GM23338 (cell line): Measurements from ENCODE around the gene FAM168B.

Source experiments
- CREB1 ChIP-seq: fragments of 250-450 bp; sonication (Bioruptor Pico); IDR thresholded peaks from 2 replicates; pipeline ENCODE4 v1.5.0; 2020; ENCODE audit warnings: low read depth, mild to moderate bottlenecking, moderate library complexity
- CTCF ChIP-seq, 2 experiments: fragments of 200-600 bp in 1 of 2; sonication (generic) in 1 of 2; conservative IDR thresholded peaks; 2 replicates each; pipeline versions ENCODE4 v1.5.1 to v1.6.1; 2016 to 2017; ENCODE audit warnings: antibody characterized with exemption in 2 of 2, low read depth in 2 of 2, mild to moderate bottlenecking in 2 of 2, moderate library complexity in 1 of 2
- ETS1 ChIP-seq: IDR thresholded peaks from 2 replicates; pipeline ENCODE4 v1.6.1; 2016; ENCODE audit warnings: antibody characterized with exemption
- EZH2 ChIP-seq: fragments of 200-600 bp; sonication (generic); IDR thresholded peaks from one replicate; pipeline ENCODE4 v1.8.0; 2017; ENCODE audit warnings: antibody characterized with exemption, mild to moderate bottlenecking, low read depth; ENCODE audit not compliant: unreplicated experiment
- EZH2phosphoT487 ChIP-seq: fragments of 200-600 bp; sonication (generic); IDR thresholded peaks from one replicate; pipeline ENCODE4 v1.8.1; 2018; ENCODE audit warnings: antibody characterized with exemption; ENCODE audit not compliant: unreplicated experiment
- JUNB ChIP-seq: IDR thresholded peaks from one replicate; pipeline ENCODE4 v1.6.1; 2016; ENCODE audit warnings: antibody characterized with exemption; ENCODE audit not compliant: unreplicated experiment
- NANOG ChIP-seq: IDR thresholded peaks from 2 replicates; pipeline ENCODE4 v1.6.1; 2016; ENCODE audit warnings: antibody characterized with exemption, borderline replicate concordance
- POLR2AphosphoS5 ChIP-seq: IDR thresholded peaks from 2 replicates; pipeline ENCODE4 v1.6.1; 2016; ENCODE audit warnings: antibody characterized with exemption, low read depth
- REST ChIP-seq: IDR thresholded peaks from one replicate; pipeline ENCODE4 v1.6.1; 2018; ENCODE audit warnings: antibody characterized with exemption; ENCODE audit not compliant: unreplicated experiment
- STAT1 ChIP-seq: IDR thresholded peaks from one replicate; pipeline ENCODE4 v1.6.1; 2016; ENCODE audit warnings: antibody characterized with exemption; ENCODE audit not compliant: unreplicated experiment
- ZNF114 ChIP-seq: fragments of 250-450 bp; sonication (Bioruptor Pico); IDR thresholded peaks from 2 replicates; pipeline ENCODE4 v1.5.0; 2020; ENCODE audit warnings: mild to moderate bottlenecking, moderate library complexity
- ZNF331 ChIP-seq: fragments of 250-450 bp; sonication (Bioruptor Pico); IDR thresholded peaks from 2 replicates; pipeline ENCODE4 v1.5.0; 2020; ENCODE audit warnings: low read depth, mild to moderate bottlenecking, moderate library complexity
- ZNF462 ChIP-seq: fragments of 250-450 bp; sonication (Bioruptor Pico); IDR thresholded peaks from 2 replicates; pipeline ENCODE4 v1.5.0; 2020; ENCODE audit warnings: mild to moderate bottlenecking, moderate library complexity

GRCh38 chr2:131058920-131059319, 34.3 kb downstream of the FAM168B start:
- TF ChIP-seq CTCF (conservative IDR thresholded peaks at IDR 0.05; ENCODE audit: low read depth in 2 of 2) (no peak), REST (no peak), CREB1 (CRISPR knock-in tag) (no peak), EZH2phosphoT487 (no peak), EZH2 (no peak), NANOG (no peak), POLR2AphosphoS5 (no peak), JUNB (no peak), ZNF331 (CRISPR knock-in tag) (no peak), ETS1 (no peak), STAT1 (no peak), ZNF462 (CRISPR knock-in tag) (no peak), ZNF114 (no peak)
